ENCODE data around the gene PTPRD. TPM values are rescaled to one million over a fixed set of nuclear protein-coding genes. Genes with fewer than 3 reads are reported as not detected.

PTPRD gene
- total and polyA plus RNA-seq, 2 of the 4 experiments (the other 2 are of a cell fraction) = 0.07 to 0.18 TPM

DNA sequence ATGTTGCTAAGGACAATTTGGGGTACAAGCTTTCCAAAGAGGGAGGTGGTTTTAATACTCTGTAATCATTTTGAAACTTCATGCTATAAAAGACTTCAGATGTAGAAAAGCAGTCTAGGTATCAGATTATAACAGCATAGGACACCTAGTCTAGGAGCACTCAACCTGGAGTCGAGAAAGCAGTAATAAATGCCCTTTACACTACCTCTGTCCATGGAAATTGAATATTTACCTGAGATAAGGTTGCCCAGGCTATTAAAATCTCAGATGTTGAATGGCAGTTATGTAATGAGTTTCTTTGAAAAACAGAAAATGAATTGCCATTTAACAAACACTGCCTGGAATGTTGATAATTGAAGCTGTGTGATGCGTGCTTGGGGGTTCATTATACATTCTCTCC lies 2251.4 kb downstream of the PTPRD start:
- H3K36me3 ChIP-seq (ENCODE audit: control insufficient read depth, insufficient read depth, low read length) = no peaks in the 10 kb centered on the region
- H3K4me2 ChIP-seq (ENCODE audit: low read depth, low read length) = no peak overlapping the region
- dilution Hi-C loops (cut with HindIII; ENCODE audit: low sequenced_read_pairs, unreplicated experiment) = no loop called here
- H3K4ac ChIP-seq (ENCODE audit: low read depth, low read length) = no peak overlapping the region
- H3K14ac ChIP-seq (replicated peaks; ENCODE audit: low read depth, low read length) = no peak overlapping the region
- no peak overlapping the region for H2BK120ac ChIP-seq (ENCODE audit: low read depth, low read length)
- CTCF ChIA-PET = no interaction called here
- no peak overlapping the region for H3K4me3 ChIP-seq (ENCODE audit: insufficient read depth, low read depth, low read length)
- no peak overlapping the region for H2AFZ ChIP-seq (replicated peaks; ENCODE audit: low read length, poor library complexity)
- H3K4me1 ChIP-seq (ENCODE audit: control insufficient read depth, insufficient read depth, low read length) = peaks cover 1% of the 10 kb centered on the region; the same call in 1 of the 2 replicates
- intact Hi-C loops (cut with micrococcal nuclease) = no loop called here
- H3K27ac ChIP-seq (ENCODE audit: insufficient read depth, low read length) = no peak overlapping the region
- H2BK20ac ChIP-seq (ENCODE audit: low read depth, low read length) = no peak overlapping the region
- H2AK5ac ChIP-seq (ENCODE audit: low read depth, low read length) = no peak overlapping the region
- DNase-seq (no peak), ATAC-seq (ENCODE audit: low read depth) (no peak)
- no peaks in the 10 kb centered on the region for H3K79me1 ChIP-seq (ENCODE audit: low read depth in 1 of 2, low read length in 2 of 2)
- H4K91ac ChIP-seq (ENCODE audit: insufficient read depth, low read depth, low read length) = no peak overlapping the region
- TF ChIP-seq SMC3 (IDR thresholded peaks at IDR 0.05; ENCODE audit: low read depth, low read length) (no peak), RFX5 (IDR thresholded peaks at IDR 0.05; ENCODE audit: low read depth, low read length) (no peak), NFE2L2 (IDR thresholded peaks at IDR 0.05; ENCODE audit: low read depth, low read length) (no peak), MAFK (IDR thresholded peaks at IDR 0.05; ENCODE audit: low read depth, low read length) (no peak), MXI1 (IDR thresholded peaks at IDR 0.05; ENCODE audit: borderline replicate concordance, low read depth, low read length) (no peak), RCOR1 (IDR thresholded peaks at IDR 0.05; ENCODE audit: insufficient replicate concordance, low read length) (no peak), MAZ (IDR thresholded peaks at IDR 0.05; ENCODE audit: borderline replicate concordance, low read depth, low read length) (no peak), BHLHE40 (IDR thresholded peaks at IDR 0.05; ENCODE audit: low read depth, low read length) (no peak), CEBPB (IDR thresholded peaks at IDR 0.05; ENCODE audit: low read depth, low read length) (no peak)
- TF ChIP-seq, protein P1, sequence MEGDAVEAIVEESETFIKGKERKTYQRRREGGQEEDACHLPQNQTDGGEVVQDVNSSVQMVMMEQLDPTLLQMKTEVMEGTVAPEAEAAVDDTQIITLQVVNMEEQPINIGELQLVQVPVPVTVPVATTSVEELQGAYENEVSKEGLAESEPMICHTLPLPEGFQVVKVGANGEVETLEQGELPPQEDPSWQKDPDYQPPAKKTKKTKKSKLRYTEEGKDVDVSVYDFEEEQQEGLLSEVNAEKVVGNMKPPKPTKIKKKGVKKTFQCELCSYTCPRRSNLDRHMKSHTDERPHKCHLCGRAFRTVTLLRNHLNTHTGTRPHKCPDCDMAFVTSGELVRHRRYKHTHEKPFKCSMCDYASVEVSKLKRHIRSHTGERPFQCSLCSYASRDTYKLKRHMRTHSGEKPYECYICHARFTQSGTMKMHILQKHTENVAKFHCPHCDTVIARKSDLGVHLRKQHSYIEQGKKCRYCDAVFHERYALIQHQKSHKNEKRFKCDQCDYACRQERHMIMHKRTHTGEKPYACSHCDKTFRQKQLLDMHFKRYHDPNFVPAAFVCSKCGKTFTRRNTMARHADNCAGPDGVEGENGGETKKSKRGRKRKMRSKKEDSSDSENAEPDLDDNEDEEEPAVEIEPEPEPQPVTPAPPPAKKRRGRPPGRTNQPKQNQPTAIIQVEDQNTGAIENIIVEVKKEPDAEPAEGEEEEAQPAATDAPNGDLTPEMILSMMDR (conservative IDR thresholded peaks at IDR 0.05; ENCODE audit: low read depth, low read length) = no peak
- TF ChIP-seq, protein P2, sequence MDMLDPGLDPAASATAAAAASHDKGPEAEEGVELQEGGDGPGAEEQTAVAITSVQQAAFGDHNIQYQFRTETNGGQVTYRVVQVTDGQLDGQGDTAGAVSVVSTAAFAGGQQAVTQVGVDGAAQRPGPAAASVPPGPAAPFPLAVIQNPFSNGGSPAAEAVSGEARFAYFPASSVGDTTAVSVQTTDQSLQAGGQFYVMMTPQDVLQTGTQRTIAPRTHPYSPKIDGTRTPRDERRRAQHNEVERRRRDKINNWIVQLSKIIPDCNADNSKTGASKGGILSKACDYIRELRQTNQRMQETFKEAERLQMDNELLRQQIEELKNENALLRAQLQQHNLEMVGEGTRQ (IDR thresholded peaks at IDR 0.05; ENCODE audit: low read depth, low read length) = no peak
- no peak overlapping the region for H2BK15ac ChIP-seq (ENCODE audit: low read depth, low read length)
- BruUV-seq (replicated peaks) = no TSS peak
- H4K5ac ChIP-seq (ENCODE audit: low read depth, low read length) = no peak overlapping the region
- no peaks in the 10 kb centered on the region for H3K27me3 ChIP-seq (ENCODE audit: control insufficient read depth, insufficient read depth, low read length)
- no peak overlapping the region for H2BK5ac ChIP-seq (ENCODE audit: low read depth, low read length, poor library complexity, severe bottlenecking)
- no peak overlapping the region for H4K8ac ChIP-seq (ENCODE audit: low read depth in 2 of 2, low read length in 2 of 2)
- no peak overlapping the region for H3K23ac ChIP-seq (ENCODE audit: low read depth, low read length)
- H3K9me1 ChIP-seq (ENCODE audit: insufficient read depth, low read length) = no peaks in the 10 kb centered on the region
- POLR2A ChIA-PET (ENCODE audit: unreplicated experiment) = no interaction called here
- no peak overlapping the region for H3K18ac ChIP-seq (ENCODE audit: low read depth, low read length)
- no peaks in the 10 kb centered on the region; the same call in 1 of the 2 replicates for H3K9me3 ChIP-seq (ENCODE audit: control insufficient read depth, insufficient read depth, low read length)
- H3K9ac ChIP-seq (ENCODE audit: low read depth, low read length) = no peak overlapping the region
- H4K20me1 ChIP-seq (ENCODE audit: insufficient read depth, low read length) = no peaks in the 10 kb centered on the region
- H2AK9ac ChIP-seq (replicated peaks; ENCODE audit: low read depth, low read length, poor library complexity) = no peak overlapping the region
- no CpG with 5 or more reads among the region's 2 CpGs for WGBS, 2 experiments (ENCODE audit: extremely low coverage in 2 of 2, insufficient read length in 1 of 2)
- H3K56ac ChIP-seq (ENCODE audit: extremely low read depth, insufficient read depth, low read length) = no peak overlapping the region
- in situ Hi-C loops (cut with MboI; ENCODE audit: low sequenced_read_pairs) = no loop called here
